IPS DF 6.9 (cell line): ENCODE results near the gene SLITRK6.

Experiments
- DNase-seq: peaks from one replicate; pipeline ENCODE4 v3.0.0-alpha.2; 2013; ENCODE audit warnings: low read depth, low spot score
- H3K27ac ChIP-seq: one replicate; pipeline ENCODE4 v1.5.1; 2013; ENCODE audit warnings: low read length, control low read depth
- H3K27me3 ChIP-seq: 2 replicates; pipeline ENCODE4 v1.6.1; 2013; ENCODE audit warnings: mild to moderate bottlenecking, low read length; ENCODE audit not compliant: control insufficient read depth, insufficient read depth
- H3K36me3 ChIP-seq: 2 replicates; pipeline ENCODE4 v1.6.1; 2013; ENCODE audit warnings: low read length; ENCODE audit not compliant: control insufficient read depth, insufficient read depth
- H3K4me1 ChIP-seq: 2 replicates; pipeline ENCODE4 v1.6.1; 2013; ENCODE audit warnings: low read length; ENCODE audit not compliant: control insufficient read depth, insufficient read depth
- H3K4me3 ChIP-seq: 2 replicates; pipeline ENCODE4 v1.5.1; 2013; ENCODE audit warnings: mild to moderate bottlenecking, low read length
- H3K9me3 ChIP-seq: 2 replicates; pipeline ENCODE4 v1.6.1; 2013; ENCODE audit warnings: low read length, inconsistent platforms; ENCODE audit not compliant: control insufficient read depth, insufficient read depth
- WGBS: extraction: QIAGEN DNeasy Blood & Tissue Kit; methylation state at CpG from one replicate; pipeline ENCODE4 v1.1.7; 2013; ENCODE audit warnings: mixed read lengths, missing lambda C conversion rate; ENCODE audit not compliant: insufficient read length, insufficient coverage; 5-methylcytosine and 5-hydroxymethylcytosine counted together

The SLITRK6 gene

DNA sequence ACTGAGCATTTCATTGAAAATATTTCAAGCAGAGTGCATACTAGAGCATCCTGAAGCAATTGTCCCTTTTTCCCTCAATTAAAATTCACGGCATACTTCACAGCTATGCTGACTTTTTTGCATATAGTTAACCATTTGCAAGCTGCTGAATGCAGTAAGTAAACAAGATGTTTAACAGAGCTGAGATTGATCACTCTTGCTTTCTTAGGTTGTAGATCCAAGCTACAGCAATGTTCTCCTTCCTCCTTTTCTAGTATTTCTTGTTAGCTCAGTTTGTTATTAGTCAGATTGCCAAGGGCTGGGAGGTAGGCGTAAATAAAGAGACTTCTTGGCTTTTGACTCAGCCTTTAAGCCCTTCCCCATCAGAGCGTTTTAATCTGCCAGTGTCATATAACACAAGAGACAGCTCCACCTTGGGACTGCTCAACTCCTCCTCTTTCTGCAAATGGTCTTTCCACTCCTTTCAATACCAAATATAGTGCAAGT lies at the start of gene SLITRK6:
Gene SLITRK6, minus strand, starts transcription at position 323 of the 486 bp plus-strand sequence. CDS start 2,911 bp downstream, outside the sequence.
- no peak within 1 kb of the TSS for H3K27ac ChIP-seq
- no peaks in the 10 kb centered on the region for H3K36me3 ChIP-seq
- WGBS, result no CpG with 5 or more reads among the region's 3 CpGs
- no peaks in the 10 kb centered on the region for H3K9me3 ChIP-seq
- peak; percentile 22 for DNase-seq
- peaks cover 1% of the 10 kb centered on the region; the same call in 1 of the 2 replicates for H3K4me1 ChIP-seq
- no peak within 1 kb of the TSS for H3K4me3 ChIP-seq
- H3K27me3 ChIP-seq, result no peaks in the 10 kb centered on the region

- Histone ChIP-seq H3K9me3 (no peaks in the 10 kb centered on the region), H3K27me3 (no peaks in the 10 kb centered on the region), H3K4me1 (no peaks in the 10 kb centered on the region), H3K4me3 (no peak overlapping the region), H3K36me3 (no peaks in the 10 kb centered on the region), H3K27ac (no peak overlapping the region)
- no peak for DNase-seq
- no CpG with 5 or more reads among the region's 6 CpGs for WGBS
Measured at GRCh38 chr13:85847012-85847411, 47.8 kb upstream of the SLITRK6 start.

DNA sequence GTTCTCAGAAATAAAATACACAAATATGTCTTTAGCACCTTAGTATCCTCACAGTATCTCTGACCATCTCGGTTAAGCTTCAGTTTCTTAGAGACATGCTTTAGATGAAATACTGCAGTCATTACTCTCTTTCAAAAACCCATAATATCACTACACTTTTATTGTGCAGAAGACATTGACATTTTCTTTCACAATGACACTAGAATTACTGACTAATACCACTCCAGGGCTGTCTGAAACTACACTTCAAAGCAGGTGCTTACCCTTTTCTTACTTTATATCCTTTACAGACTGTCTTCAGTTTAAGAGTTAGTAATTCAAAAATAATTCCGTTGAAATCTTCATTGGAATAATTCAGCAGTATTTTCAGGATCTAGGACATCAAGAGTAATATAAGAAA lies 42.2 kb upstream of the SLITRK6 start:
- no CpG with 5 or more reads among the region's 2 CpGs for WGBS
- Histone ChIP-seq H3K4me1 (no peaks in the 10 kb centered on the region), H3K36me3 (no peaks in the 10 kb centered on the region), H3K27ac (no peak overlapping the region), H3K9me3 (no peaks in the 10 kb centered on the region), H3K4me3 (no peak overlapping the region), H3K27me3 (no peaks in the 10 kb centered on the region)
- DNase-seq, result no peak

- WGBS, result no CpG with 5 or more reads among the region's 2 CpGs
- Histone ChIP-seq H3K27ac (no peak overlapping the region), H3K9me3 (no peaks in the 10 kb centered on the region), H3K36me3 (no peaks in the 10 kb centered on the region), H3K27me3 (no peaks in the 10 kb centered on the region), H3K4me1 (no peaks in the 10 kb centered on the region), H3K4me3 (no peak overlapping the region)
- DNase-seq, result no peak
Measured at GRCh38 chr13:85833921-85834320, 34.7 kb upstream of the SLITRK6 start.

- DNase-seq, result no peak
- Histone ChIP-seq H3K27me3 (no peaks in the 10 kb centered on the region), H3K36me3 (no peaks in the 10 kb centered on the region), H3K27ac (no peak overlapping the region), H3K9me3 (no peaks in the 10 kb centered on the region), H3K4me1 (no peaks in the 10 kb centered on the region), H3K4me3 (no peak overlapping the region)
- no CpG with 5 or more reads among the region's 2 CpGs for WGBS
Measured at GRCh38 chr13:85828094-85828684, 29.0 kb upstream of the SLITRK6 start.

DNA sequence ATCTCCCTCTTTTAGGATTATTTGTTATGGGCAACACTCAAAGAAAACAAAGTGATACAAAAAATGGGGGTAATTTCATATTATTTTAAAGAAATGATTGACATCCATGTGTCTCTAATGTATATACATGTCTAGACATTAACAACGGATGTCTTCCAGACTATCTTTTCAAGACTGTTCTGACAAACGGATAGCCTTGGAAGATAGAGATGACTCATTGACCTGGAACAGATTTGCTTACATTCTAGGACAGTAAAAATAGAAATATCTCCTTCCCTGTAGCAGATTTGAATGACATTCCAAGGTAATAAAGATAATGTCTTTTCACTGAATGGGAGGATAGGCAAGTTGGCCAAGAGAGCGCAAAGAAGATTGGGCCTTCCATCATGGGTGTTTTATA lies 26.2 kb upstream of the SLITRK6 start:
- no CpG with 5 or more reads among the region's 3 CpGs for WGBS

GRCh38 chr13:85823832-85824231 lies 24.6 kb upstream of the SLITRK6 start:
- DNase-seq, result no peak
- WGBS, result no CpG with 5 or more reads among the region's 7 CpGs
- no peak overlapping the region for H3K4me3 ChIP-seq
- no peaks in the 10 kb centered on the region for H3K4me1 ChIP-seq
- no peaks in the 10 kb centered on the region for H3K27me3 ChIP-seq
- no peaks in the 10 kb centered on the region for H3K9me3 ChIP-seq
- H3K36me3 ChIP-seq, result no peaks in the 10 kb centered on the region
- no peak overlapping the region for H3K27ac ChIP-seq

More for the DNA sequence above, 26.2 kb upstream of the SLITRK6 start:
- Histone ChIP-seq H3K27me3 (no peaks in the 10 kb centered on the region), H3K9me3 (no peaks in the 10 kb centered on the region), H3K4me3 (no peak overlapping the region), H3K27ac (no peak overlapping the region), H3K4me1 (no peaks in the 10 kb centered on the region), H3K36me3 (no peaks in the 10 kb centered on the region)
- DNase-seq, result no peak

GRCh38 chr13:85819513-85819912 lies 20.3 kb upstream of the SLITRK6 start:
- no peak for DNase-seq
- Histone ChIP-seq H3K27ac (no peak overlapping the region), H3K27me3 (no peaks in the 10 kb centered on the region), H3K4me3 (no peak overlapping the region), H3K9me3 (no peaks in the 10 kb centered on the region), H3K4me1 (no peaks in the 10 kb centered on the region), H3K36me3 (no peaks in the 10 kb centered on the region)
- WGBS, result no CpG with 5 or more reads among the region's 2 CpGs

- Histone ChIP-seq H3K27ac (no peak overlapping the region), H3K4me3 (no peak overlapping the region), H3K27me3 (no peaks in the 10 kb centered on the region), H3K4me1 (no peaks in the 10 kb centered on the region), H3K9me3 (no peaks in the 10 kb centered on the region), H3K36me3 (no peaks in the 10 kb centered on the region)
- no peak for DNase-seq
Measured at GRCh38 chr13:85816413-85816812, 17.2 kb upstream of the SLITRK6 start.

DNA sequence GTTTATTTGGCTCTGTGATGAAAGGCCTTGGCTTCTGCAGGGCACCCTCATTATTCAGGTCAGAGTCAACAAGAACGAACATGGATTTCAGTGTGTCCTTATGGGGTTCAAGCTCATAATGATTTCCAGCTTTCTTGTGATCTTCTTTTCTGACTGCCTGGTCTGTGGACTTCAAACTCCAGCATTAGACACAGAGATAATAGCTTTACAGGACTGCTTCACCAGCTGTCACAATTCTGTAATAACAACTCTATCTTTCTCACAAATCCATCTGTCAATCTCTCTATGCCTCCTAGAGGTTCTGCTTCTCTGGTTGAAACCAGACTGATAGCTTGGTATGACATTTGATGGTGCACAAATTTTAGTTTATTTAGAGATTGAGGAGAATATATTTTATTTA lies 13.1 kb upstream of the SLITRK6 start:
- Histone ChIP-seq H3K36me3 (no peaks in the 10 kb centered on the region), H3K27me3 (no peaks in the 10 kb centered on the region), H3K4me3 (no peak overlapping the region), H3K27ac (no peak overlapping the region), H3K9me3 (no peaks in the 10 kb centered on the region), H3K4me1 (no peaks in the 10 kb centered on the region)
- no CpG with 5 or more reads among the region's 1 CpG for WGBS
- DNase-seq, result no peak

DNA sequence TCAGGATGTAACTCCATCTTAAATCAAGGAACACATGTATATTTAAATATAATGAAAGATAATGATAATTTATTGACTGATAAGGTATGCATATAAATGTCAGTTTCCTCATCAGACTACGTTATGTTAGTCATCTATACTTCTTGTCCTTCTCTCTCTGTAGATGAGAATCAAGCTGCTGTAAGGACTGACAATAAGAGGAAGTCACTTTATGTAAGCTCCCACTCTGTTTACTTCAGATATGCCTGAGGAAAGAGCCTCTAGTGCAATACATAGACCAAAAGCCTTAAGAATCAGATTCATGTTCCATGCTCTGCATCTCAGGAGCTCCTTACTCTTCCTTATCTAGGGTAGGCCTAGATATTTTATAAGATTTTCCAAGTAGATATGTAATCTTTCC lies 9.6 kb upstream of the SLITRK6 start:
- no peak overlapping the region for H3K4me3 ChIP-seq
- no peak overlapping the region for H3K27ac ChIP-seq
- no peaks in the 10 kb centered on the region for H3K27me3 ChIP-seq
- H3K4me1 ChIP-seq, result no peaks in the 10 kb centered on the region
- H3K9me3 ChIP-seq, result no peaks in the 10 kb centered on the region
- no peaks in the 10 kb centered on the region for H3K36me3 ChIP-seq
- WGBS, result no CpG with 5 or more reads among the region's 1 CpG
- no peak for DNase-seq
